CD4-positive, CD25-positive, alpha-beta regulatory T cell (primary cell): ENCODE measurements around the gene NAPB. TPM values are rescaled to one million over a fixed set of nuclear protein-coding genes. Genes with fewer than 3 reads are reported as not detected.

Experiments
- ATAC-seq, 2 donors: fragments of 150-1000 bp; cut with Tn5 transposase; one replicate each; pipeline ENCODE4 v1.10.0; 2021; ENCODE audit warnings: low read depth in 2 of 2, moderate number of reproducible peaks in 2 of 2, moderate library complexity in 1 of 2
- DNase-seq, 3 donors: peaks; one replicate each; pipeline versions ENCODE4 v3.0.0 to v3.0.0-alpha.2; 2012 to 2022; ENCODE audit warnings: mixed read lengths in 1 of 3
- H3K27ac ChIP-seq: one replicate; pipeline ENCODE4 v1.7.0; 2013; ENCODE audit warnings: mild to moderate bottlenecking, low read length; ENCODE audit not compliant: insufficient read depth, poor library complexity, severe bottlenecking
- H3K27me3 ChIP-seq: one replicate; pipeline ENCODE4 v1.7.0; 2013; ENCODE audit warnings: low read length; ENCODE audit not compliant: control insufficient read depth, insufficient read depth
- H3K36me3 ChIP-seq: one replicate; pipeline ENCODE4 v1.7.0; 2013; ENCODE audit warnings: mild to moderate bottlenecking, low read length, moderate library complexity; ENCODE audit not compliant: control insufficient read depth, insufficient read depth
- H3K4me1 ChIP-seq: 2 replicates; pipeline ENCODE4 v1.7.0; 2013; ENCODE audit warnings: mild to moderate bottlenecking, low read length; ENCODE audit not compliant: insufficient read depth, control insufficient read depth, poor library complexity, severe bottlenecking
- H3K4me3 ChIP-seq: one replicate; pipeline ENCODE4 v1.7.0; 2013; ENCODE audit warnings: low read depth, mild to moderate bottlenecking, low read length, moderate library complexity
- H3K9me3 ChIP-seq, 2 experiments: 1 replicate in 1 of 2; 2 replicates in 1 of 2; pipeline ENCODE4 v1.7.0; 2013; ENCODE audit warnings: low read length in 2 of 2, mild to moderate bottlenecking in 1 of 2, moderate library complexity in 1 of 2; ENCODE audit not compliant: control insufficient read depth in 2 of 2
- H3K27ac Mint-ChIP-seq, 3 donors: one replicate each; pipeline ENCODE4 v1.8.0; 2020 to 2022; ENCODE audit warnings: mild to moderate bottlenecking in 3 of 3, mixed read lengths in 3 of 3, moderate library complexity in 2 of 3
- H3K27me3 Mint-ChIP-seq: one replicate; pipeline ENCODE4 v1.8.0; 2022; ENCODE audit warnings: mild to moderate bottlenecking, mixed read lengths
- H3K36me3 Mint-ChIP-seq: one replicate; pipeline ENCODE4 v1.8.0; 2020; ENCODE audit warnings: mixed read lengths
- H3K4me1 Mint-ChIP-seq, 4 donors: one replicate each; pipeline ENCODE4 v1.8.0; 2020 to 2022; ENCODE audit warnings: mixed read lengths in 4 of 4, mild to moderate bottlenecking in 1 of 4
- H3K4me3 Mint-ChIP-seq, 4 donors: one replicate each; pipeline ENCODE4 v1.8.0; 2020 to 2022; ENCODE audit warnings: mild to moderate bottlenecking in 4 of 4, mixed read lengths in 4 of 4, moderate library complexity in 3 of 4
- H3K9me3 Mint-ChIP-seq, 7 donors: one replicate each; pipeline ENCODE4 v1.8.0; 2020 to 2022; ENCODE audit warnings: mixed read lengths in 7 of 7, mild to moderate bottlenecking in 3 of 7, moderate library complexity in 2 of 7
- polyA plus RNA-seq, 4 donors: library from polyadenylated mRNA; unstranded; fragments of 300-500 nt; fragmentation: Illumina TruSeq; gene quantifications; one replicate each; pipeline ENCODE4 v1.2.3, GENCODE V29; 2021
- total RNA-seq: library from RNA; stranded (reverse); gene quantifications from one replicate; pipeline ENCODE4 v1.2.3, GENCODE V29; 2022

The NAPB gene
- total and polyA plus RNA-seq, 5 donors from 2014 or later = 3.6 to 10.6 (median 4.5) TPM

DNA sequence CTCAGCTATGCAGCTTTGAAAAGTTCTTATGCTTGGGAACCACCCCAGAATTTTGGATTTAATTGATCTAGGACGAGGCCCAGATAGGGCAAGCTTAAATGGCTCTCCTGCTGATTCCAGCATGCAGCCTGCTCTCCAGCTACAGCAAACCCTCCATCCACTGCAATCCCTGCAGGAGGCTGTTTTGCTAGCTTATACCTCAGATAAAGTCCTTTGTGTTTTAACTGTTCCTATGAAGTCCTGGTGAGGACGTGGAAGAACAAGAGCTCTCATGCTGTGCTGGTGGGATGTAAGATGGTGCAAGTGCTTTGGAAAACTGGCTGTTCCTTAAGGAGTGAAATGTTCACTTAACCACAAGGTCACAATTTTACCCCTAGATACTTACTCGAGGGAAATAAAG, 96.2 kb downstream of the NAPB start:
- no peaks in the 10 kb centered on the region for H3K4me1 ChIP-seq
- Mint-ChIP-seq H3K36me3 (no peaks in the 10 kb centered on the region), H3K27me3 (no peaks in the 10 kb centered on the region), H3K4me3 (no peak overlapping the region), H3K9me3 (peaks cover 0 to 2% (median 0%) of the 10 kb centered on the region in 7 donors), H3K4me1 (no peaks in the 10 kb centered on the region), H3K27ac (no peak overlapping the region)
- no peak overlapping the region for H3K27ac ChIP-seq
- H3K27me3 ChIP-seq = no peaks in the 10 kb centered on the region
- DNase-seq (no peak), ATAC-seq (no peak)
- H3K36me3 ChIP-seq = no peaks in the 10 kb centered on the region
- no peak overlapping the region for H3K4me3 ChIP-seq
- no peaks in the 10 kb centered on the region for H3K9me3 ChIP-seq

Other genes starting within 250 kb of the NAPB start
- gene NXT1, start 70.7 kb downstream of the NAPB start, total RNA-seq = 41.5 TPM
- gene NXT1, start 70.7 kb downstream of the NAPB start, polyA plus RNA-seq = 10 to 100 TPM; 47.1 to 71.5 (median 56.9) TPM
- gene GZF1, start 59.3 kb downstream of the NAPB start, total RNA-seq = 24.8 TPM
- 1 to 10 TPM; 3.1 to 4.1 (median 3.3) TPM for gene GZF1, start 59.3 kb downstream of the NAPB start, polyA plus RNA-seq
- not detected for gene CSTL1, start 18.2 kb upstream of the NAPB start, total RNA-seq
- not detected for gene CSTL1, start 18.2 kb upstream of the NAPB start, polyA plus RNA-seq
- gene CST11, start 31.4 kb upstream of the NAPB start, total RNA-seq = not detected
- gene CST11, start 31.4 kb upstream of the NAPB start, polyA plus RNA-seq = not detected
- not detected for gene CST8, start 69.6 kb upstream of the NAPB start, total RNA-seq
- gene CST8, start 69.6 kb upstream of the NAPB start, polyA plus RNA-seq = not detected
- not detected for gene CST9L, start 147.0 kb upstream of the NAPB start, total RNA-seq
- gene CST9L, start 147.0 kb upstream of the NAPB start, polyA plus RNA-seq = not detected
- gene CST9, start 184.4 kb upstream of the NAPB start, total RNA-seq = not detected
- not detected for gene CST9, start 184.4 kb upstream of the NAPB start, polyA plus RNA-seq
- 2.5 TPM for gene CST3, start 216.5 kb upstream of the NAPB start, total RNA-seq
- gene CST3, start 216.5 kb upstream of the NAPB start, polyA plus RNA-seq = 1 to 10 TPM in 3 of 4 donors, under 1 TPM in 1; 0.73 to 2.7 (median 1.6) TPM